GM23338 (cell line): ENCODE data around the gene SYT2. TPM values are rescaled to one million over a fixed set of nuclear protein-coding genes. Genes with fewer than 3 reads are reported as not detected.

Source experiments
- CREB1 ChIP-seq: fragments of 250-450 bp; sonication (Bioruptor Pico); IDR thresholded peaks from 2 replicates; pipeline ENCODE4 v1.5.0; 2020; ENCODE audit warnings: low read depth, mild to moderate bottlenecking, moderate library complexity
- EZH2 ChIP-seq: fragments of 200-600 bp; sonication (generic); IDR thresholded peaks from one replicate; pipeline ENCODE4 v1.8.0; 2017; ENCODE audit warnings: antibody characterized with exemption, mild to moderate bottlenecking, low read depth; ENCODE audit not compliant: unreplicated experiment
- EZH2phosphoT487 ChIP-seq: fragments of 200-600 bp; sonication (generic); IDR thresholded peaks from one replicate; pipeline ENCODE4 v1.8.1; 2018; ENCODE audit warnings: antibody characterized with exemption; ENCODE audit not compliant: unreplicated experiment
- JUNB ChIP-seq: IDR thresholded peaks from one replicate; pipeline ENCODE4 v1.6.1; 2016; ENCODE audit warnings: antibody characterized with exemption; ENCODE audit not compliant: unreplicated experiment
- NANOG ChIP-seq: IDR thresholded peaks from 2 replicates; pipeline ENCODE4 v1.6.1; 2016; ENCODE audit warnings: antibody characterized with exemption, borderline replicate concordance
- POLR2AphosphoS5 ChIP-seq: IDR thresholded peaks from 2 replicates; pipeline ENCODE4 v1.6.1; 2016; ENCODE audit warnings: antibody characterized with exemption, low read depth
- STAT1 ChIP-seq: IDR thresholded peaks from one replicate; pipeline ENCODE4 v1.6.1; 2016; ENCODE audit warnings: antibody characterized with exemption; ENCODE audit not compliant: unreplicated experiment
- ZNF114 ChIP-seq: fragments of 250-450 bp; sonication (Bioruptor Pico); IDR thresholded peaks from 2 replicates; pipeline ENCODE4 v1.5.0; 2020; ENCODE audit warnings: mild to moderate bottlenecking, moderate library complexity
- ZNF331 ChIP-seq: fragments of 250-450 bp; sonication (Bioruptor Pico); IDR thresholded peaks from 2 replicates; pipeline ENCODE4 v1.5.0; 2020; ENCODE audit warnings: low read depth, mild to moderate bottlenecking, moderate library complexity
- polyA plus RNA-seq: library from polyadenylated mRNA; unstranded; fragments of >200 nt; fragmentation: Nextera tagmentation; extraction: Ambion mirVana; gene quantifications from 2 replicates; pipeline ENCODE4 v1.2.1, GENCODE V29; 2016
- total RNA-seq: library from RNA; depleted of rRNA; stranded (reverse); fragments of >200 nt; shearing (Covaris generic); gene quantifications from 2 replicates; pipeline ENCODE4 v1.2.3, GENCODE V29; 2014
- TF ChIP-seq, protein P1 (sequence below): fragments of 250-450 bp; sonication (Bioruptor Pico); IDR thresholded peaks from 2 replicates; pipeline ENCODE4 v1.5.0; 2020; ENCODE audit warnings: mild to moderate bottlenecking, moderate library complexity
- TF ChIP-seq, protein P2 (sequence below): IDR thresholded peaks from one replicate; pipeline ENCODE4 v1.6.1; 2018; ENCODE audit warnings: antibody characterized with exemption; ENCODE audit not compliant: unreplicated experiment

Gene SYT2
- total and polyA plus RNA-seq, 2 experiments from 2014 or later, result 2.4 to 12.5 TPM

DNA sequence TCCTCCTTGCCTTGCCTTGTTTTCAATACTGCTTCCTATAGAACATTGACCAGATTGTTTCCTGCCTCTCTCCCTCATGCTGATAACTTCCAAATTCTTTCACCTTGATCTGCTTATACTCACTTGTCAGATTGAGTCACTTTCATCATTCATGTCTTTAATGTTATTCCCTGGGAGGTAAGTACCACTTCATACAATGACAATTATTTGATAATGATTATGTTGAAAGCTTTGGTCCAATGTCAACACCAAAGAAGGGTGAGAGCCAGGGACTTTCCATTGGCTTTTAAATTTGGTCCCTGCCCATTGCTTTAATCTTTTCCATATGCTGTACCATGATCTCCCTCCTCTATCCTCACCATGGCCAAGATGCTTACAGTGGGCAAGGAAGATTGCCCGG lies 137.4 kb downstream of the SYT2 start (continued):
- TF ChIP-seq, protein P1, sequence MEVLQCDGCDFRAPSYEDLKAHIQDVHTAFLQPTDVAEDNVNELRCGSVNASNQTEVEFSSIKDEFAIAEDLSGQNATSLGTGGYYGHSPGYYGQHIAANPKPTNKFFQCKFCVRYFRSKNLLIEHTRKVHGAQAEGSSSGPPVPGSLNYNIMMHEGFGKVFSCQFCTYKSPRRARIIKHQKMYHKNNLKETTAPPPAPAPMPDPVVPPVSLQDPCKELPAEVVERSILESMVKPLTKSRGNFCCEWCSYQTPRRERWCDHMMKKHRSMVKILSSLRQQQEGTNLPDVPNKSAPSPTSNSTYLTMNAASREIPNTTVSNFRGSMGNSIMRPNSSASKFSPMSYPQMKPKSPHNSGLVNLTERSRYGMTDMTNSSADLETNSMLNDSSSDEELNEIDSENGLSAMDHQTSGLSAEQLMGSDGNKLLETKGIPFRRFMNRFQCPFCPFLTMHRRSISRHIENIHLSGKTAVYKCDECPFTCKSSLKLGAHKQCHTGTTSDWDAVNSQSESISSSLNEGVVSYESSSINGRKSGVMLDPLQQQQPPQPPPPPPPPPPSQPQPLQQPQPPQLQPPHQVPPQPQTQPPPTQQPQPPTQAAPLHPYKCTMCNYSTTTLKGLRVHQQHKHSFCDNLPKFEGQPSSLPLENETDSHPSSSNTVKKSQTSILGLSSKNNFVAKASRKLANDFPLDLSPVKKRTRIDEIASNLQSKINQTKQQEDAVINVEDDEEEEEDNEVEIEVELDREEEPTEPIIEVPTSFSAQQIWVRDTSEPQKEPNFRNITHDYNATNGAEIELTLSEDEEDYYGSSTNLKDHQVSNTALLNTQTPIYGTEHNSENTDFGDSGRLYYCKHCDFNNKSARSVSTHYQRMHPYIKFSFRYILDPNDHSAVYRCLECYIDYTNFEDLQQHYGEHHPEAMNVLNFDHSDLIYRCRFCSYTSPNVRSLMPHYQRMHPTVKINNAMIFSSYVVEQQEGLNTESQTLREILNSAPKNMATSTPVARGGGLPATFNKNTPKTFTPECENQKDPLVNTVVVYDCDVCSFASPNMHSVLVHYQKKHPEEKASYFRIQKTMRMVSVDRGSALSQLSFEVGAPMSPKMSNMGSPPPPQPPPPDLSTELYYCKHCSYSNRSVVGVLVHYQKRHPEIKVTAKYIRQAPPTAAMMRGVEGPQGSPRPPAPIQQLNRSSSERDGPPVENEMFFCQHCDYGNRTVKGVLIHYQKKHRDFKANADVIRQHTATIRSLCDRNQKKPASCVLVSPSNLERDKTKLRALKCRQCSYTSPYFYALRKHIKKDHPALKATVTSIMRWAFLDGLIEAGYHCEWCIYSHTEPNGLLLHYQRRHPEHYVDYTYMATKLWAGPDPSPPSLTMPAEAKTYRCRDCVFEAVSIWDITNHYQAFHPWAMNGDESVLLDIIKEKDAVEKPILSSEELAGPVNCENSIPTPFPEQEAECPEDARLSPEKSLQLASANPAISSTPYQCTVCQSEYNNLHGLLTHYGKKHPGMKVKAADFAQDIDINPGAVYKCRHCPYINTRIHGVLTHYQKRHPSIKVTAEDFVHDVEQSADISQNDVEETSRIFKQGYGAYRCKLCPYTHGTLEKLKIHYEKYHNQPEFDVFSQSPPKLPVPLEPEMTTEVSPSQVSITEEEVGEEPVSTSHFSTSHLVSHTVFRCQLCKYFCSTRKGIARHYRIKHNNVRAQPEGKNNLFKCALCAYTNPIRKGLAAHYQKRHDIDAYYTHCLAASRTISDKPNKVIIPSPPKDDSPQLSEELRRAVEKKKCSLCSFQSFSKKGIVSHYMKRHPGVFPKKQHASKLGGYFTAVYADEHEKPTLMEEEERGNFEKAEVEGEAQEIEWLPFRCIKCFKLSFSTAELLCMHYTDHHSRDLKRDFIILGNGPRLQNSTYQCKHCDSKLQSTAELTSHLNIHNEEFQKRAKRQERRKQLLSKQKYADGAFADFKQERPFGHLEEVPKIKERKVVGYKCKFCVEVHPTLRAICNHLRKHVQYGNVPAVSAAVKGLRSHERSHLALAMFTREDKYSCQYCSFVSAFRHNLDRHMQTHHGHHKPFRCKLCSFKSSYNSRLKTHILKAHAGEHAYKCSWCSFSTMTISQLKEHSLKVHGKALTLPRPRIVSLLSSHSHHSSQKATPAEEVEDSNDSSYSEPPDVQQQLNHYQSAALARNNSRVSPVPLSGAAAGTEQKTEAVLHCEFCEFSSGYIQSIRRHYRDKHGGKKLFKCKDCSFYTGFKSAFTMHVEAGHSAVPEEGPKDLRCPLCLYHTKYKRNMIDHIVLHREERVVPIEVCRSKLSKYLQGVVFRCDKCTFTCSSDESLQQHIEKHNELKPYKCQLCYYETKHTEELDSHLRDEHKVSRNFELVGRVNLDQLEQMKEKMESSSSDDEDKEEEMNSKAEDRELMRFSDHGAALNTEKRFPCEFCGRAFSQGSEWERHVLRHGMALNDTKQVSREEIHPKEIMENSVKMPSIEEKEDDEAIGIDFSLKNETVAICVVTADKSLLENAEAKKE (CRISPR knock-in tag), result no peak
- no peak for TF ChIP-seq CREB1 (CRISPR knock-in tag)
- no peak for TF ChIP-seq STAT1
- TF ChIP-seq, protein P2, sequence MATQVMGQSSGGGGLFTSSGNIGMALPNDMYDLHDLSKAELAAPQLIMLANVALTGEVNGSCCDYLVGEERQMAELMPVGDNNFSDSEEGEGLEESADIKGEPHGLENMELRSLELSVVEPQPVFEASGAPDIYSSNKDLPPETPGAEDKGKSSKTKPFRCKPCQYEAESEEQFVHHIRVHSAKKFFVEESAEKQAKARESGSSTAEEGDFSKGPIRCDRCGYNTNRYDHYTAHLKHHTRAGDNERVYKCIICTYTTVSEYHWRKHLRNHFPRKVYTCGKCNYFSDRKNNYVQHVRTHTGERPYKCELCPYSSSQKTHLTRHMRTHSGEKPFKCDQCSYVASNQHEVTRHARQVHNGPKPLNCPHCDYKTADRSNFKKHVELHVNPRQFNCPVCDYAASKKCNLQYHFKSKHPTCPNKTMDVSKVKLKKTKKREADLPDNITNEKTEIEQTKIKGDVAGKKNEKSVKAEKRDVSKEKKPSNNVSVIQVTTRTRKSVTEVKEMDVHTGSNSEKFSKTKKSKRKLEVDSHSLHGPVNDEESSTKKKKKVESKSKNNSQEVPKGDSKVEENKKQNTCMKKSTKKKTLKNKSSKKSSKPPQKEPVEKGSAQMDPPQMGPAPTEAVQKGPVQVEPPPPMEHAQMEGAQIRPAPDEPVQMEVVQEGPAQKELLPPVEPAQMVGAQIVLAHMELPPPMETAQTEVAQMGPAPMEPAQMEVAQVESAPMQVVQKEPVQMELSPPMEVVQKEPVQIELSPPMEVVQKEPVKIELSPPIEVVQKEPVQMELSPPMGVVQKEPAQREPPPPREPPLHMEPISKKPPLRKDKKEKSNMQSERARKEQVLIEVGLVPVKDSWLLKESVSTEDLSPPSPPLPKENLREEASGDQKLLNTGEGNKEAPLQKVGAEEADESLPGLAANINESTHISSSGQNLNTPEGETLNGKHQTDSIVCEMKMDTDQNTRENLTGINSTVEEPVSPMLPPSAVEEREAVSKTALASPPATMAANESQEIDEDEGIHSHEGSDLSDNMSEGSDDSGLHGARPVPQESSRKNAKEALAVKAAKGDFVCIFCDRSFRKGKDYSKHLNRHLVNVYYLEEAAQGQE, result no peak
- no peak for TF ChIP-seq JUNB
- no peak for TF ChIP-seq EZH2phosphoT487
- no peak for TF ChIP-seq EZH2
- no peak for TF ChIP-seq ZNF114
- TF ChIP-seq POLR2AphosphoS5, result no peak
- no peak for TF ChIP-seq NANOG
- TF ChIP-seq ZNF331 (CRISPR knock-in tag), result no peak
